Thymus (tissue), 11 donors: ENCODE measurements around the gene PTAFR. TPM values are rescaled to one million over a fixed set of nuclear protein-coding genes. Genes with fewer than 3 reads are reported as not detected.

Experiments used
- DNase-seq, 9 donors: peaks; one replicate each; pipeline ENCODE4 v3.0.0-alpha.2; 2013; ENCODE audit warnings: low spot score in 9 of 9, low read depth in 6 of 9, missing footprints in 1 of 9
- H3K27ac ChIP-seq, 2 donors: one replicate each; pipeline ENCODE4 v1.5.1; 2013; ENCODE audit warnings: control low read depth in 1 of 2, low read depth in 1 of 2, low read length in 1 of 2, mild to moderate bottlenecking in 1 of 2, moderate library complexity in 1 of 2
- H3K27me3 ChIP-seq, 2 donors: one replicate each; pipeline ENCODE4 v1.5.1; 2013; ENCODE audit warnings: low read length in 1 of 2; ENCODE audit not compliant: control insufficient read depth in 2 of 2, insufficient read depth in 1 of 2
- H3K36me3 ChIP-seq, 2 donors: one replicate each; pipeline ENCODE4 v1.5.1; 2013; ENCODE audit warnings: low read length in 1 of 2, mild to moderate bottlenecking in 1 of 2, moderate library complexity in 1 of 2; ENCODE audit not compliant: control insufficient read depth in 2 of 2, insufficient read depth in 2 of 2
- H3K4me1 ChIP-seq, 2 donors: one replicate each; pipeline ENCODE4 v1.5.1; 2013; ENCODE audit warnings: low read length in 2 of 2; ENCODE audit not compliant: control insufficient read depth in 2 of 2, insufficient read depth in 2 of 2
- H3K4me3 ChIP-seq, 2 donors: one replicate each; pipeline ENCODE4 v1.5.1; 2013; ENCODE audit warnings: low read length in 2 of 2, control low read depth in 1 of 2, mild to moderate bottlenecking in 1 of 2
- H3K9me3 ChIP-seq, 2 donors: one replicate each; pipeline ENCODE4 v1.5.1; 2013; ENCODE audit warnings: low read length in 1 of 2, mild to moderate bottlenecking in 1 of 2; ENCODE audit not compliant: control insufficient read depth in 2 of 2, insufficient read depth in 1 of 2
- WGBS: extraction: QIAGEN DNeasy Blood & Tissue Kit; methylation state at CpG from one replicate; pipeline ENCODE4 v1.1.7; 2013; 5-methylcytosine and 5-hydroxymethylcytosine counted together
- polyA plus RNA-seq: library from polyadenylated mRNA; stranded (reverse); fragments of 200-250 nt; gene quantifications from one replicate; pipeline ENCODE4 v1.2.3, GENCODE V29; 2013
- total RNA-seq: library from RNA; stranded (reverse); fragments of 120-200 nt; gene quantifications from one replicate; pipeline ENCODE4 v1.2.4, GENCODE V29; 2013
- donor health status: healthy.

The PTAFR gene
- total and polyA plus RNA-seq, 2 donors, result 3.4 to 4.9 TPM

GRCh38 chr1:28163496-28164161 is 12.9 kb downstream of the PTAFR start:
- H3K27ac ChIP-seq, result no peak overlapping the region
- H3K9me3 ChIP-seq, result no peaks in the 10 kb centered on the region
- no peak for DNase-seq
- no peak overlapping the region for H3K4me3 ChIP-seq
- no peaks in the 10 kb centered on the region for H3K36me3 ChIP-seq
- WGBS, result 93% methylated on average over 4 of the region's 4 CpGs
- peaks cover 1 to 3% of the 10 kb centered on the region in 2 donors for H3K4me1 ChIP-seq
- peaks cover 0 to 3% of the 10 kb centered on the region in 2 donors for H3K27me3 ChIP-seq

GRCh38 chr1:28162151-28162550 is 14.3 kb downstream of the PTAFR start:
- Histone ChIP-seq H3K4me3 (no peak overlapping the region), H3K36me3 (no peaks in the 10 kb centered on the region), H3K9me3 (no peaks in the 10 kb centered on the region), H3K27me3 (peaks cover 0 to 3% of the 10 kb centered on the region in 2 donors), H3K27ac (no peak overlapping the region), H3K4me1 (no peaks in the 10 kb centered on the region)
- DNase-seq, result no peak
- 96% methylated on average over 7 of the region's 7 CpGs for WGBS

GRCh38 chr1:28161751-28162150 is 14.7 kb downstream of the PTAFR start:
- Histone ChIP-seq H3K27me3 (peaks cover 0 to 3% of the 10 kb centered on the region in 2 donors), H3K36me3 (no peaks in the 10 kb centered on the region), H3K9me3 (no peaks in the 10 kb centered on the region), H3K4me3 (no peak overlapping the region), H3K27ac (no peak overlapping the region), H3K4me1 (no peaks in the 10 kb centered on the region)
- DNase-seq, result no peak
- 94% methylated on average over 3 of the region's 3 CpGs for WGBS

GRCh38 chr1:28160782-28161266 is 15.7 kb downstream of the PTAFR start:
- Histone ChIP-seq H3K9me3 (no peaks in the 10 kb centered on the region), H3K27me3 (peaks cover 0 to 3% of the 10 kb centered on the region in 2 donors), H3K36me3 (no peaks in the 10 kb centered on the region), H3K4me1 (no peaks in the 10 kb centered on the region), H3K27ac (no peak overlapping the region), H3K4me3 (no peak overlapping the region)
- WGBS, result 94% methylated on average over 5 of the region's 5 CpGs
- no peak for DNase-seq

- H3K27ac ChIP-seq, result no peak overlapping the region
- DNase-seq, result no peak
- H3K4me1 ChIP-seq, result no peaks in the 10 kb centered on the region
- 93% methylated on average over 7 of the region's 7 CpGs for WGBS
- H3K36me3 ChIP-seq, result no peaks in the 10 kb centered on the region
- H3K4me3 ChIP-seq, result no peak overlapping the region
- no peaks in the 10 kb centered on the region for H3K9me3 ChIP-seq
- H3K27me3 ChIP-seq, result peaks cover 0 to 3% of the 10 kb centered on the region in 2 donors
Measured at GRCh38 chr1:28159680-28160079, 16.8 kb downstream of the PTAFR start.

DNA sequence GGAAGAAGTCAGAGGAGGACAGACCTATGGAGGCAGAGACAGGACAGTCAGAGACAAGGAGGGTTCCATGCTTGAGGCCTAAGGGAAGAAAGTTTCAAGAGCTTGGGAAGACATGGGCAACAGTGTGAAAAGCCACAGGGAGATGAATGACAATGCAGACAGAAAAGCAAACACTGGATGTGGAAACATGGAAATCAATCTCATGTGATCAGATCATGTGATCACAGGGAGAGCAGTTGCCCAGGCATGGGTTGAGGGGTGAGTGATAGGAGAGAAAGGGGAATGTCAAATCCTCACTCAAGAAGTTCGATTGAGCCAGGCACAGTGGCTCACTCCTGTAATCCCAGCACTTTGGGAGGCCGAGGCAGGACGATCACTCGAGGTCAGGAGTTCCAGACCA is 17.2 kb downstream of the PTAFR start:
- DNase-seq, result no peak
- Histone ChIP-seq H3K4me1 (no peaks in the 10 kb centered on the region), H3K36me3 (no peaks in the 10 kb centered on the region), H3K27me3 (peaks cover 0 to 3% of the 10 kb centered on the region in 2 donors), H3K4me3 (no peak overlapping the region), H3K9me3 (no peaks in the 10 kb centered on the region), H3K27ac (no peak overlapping the region)
- 95% methylated on average over 4 of the region's 4 CpGs for WGBS

DNA sequence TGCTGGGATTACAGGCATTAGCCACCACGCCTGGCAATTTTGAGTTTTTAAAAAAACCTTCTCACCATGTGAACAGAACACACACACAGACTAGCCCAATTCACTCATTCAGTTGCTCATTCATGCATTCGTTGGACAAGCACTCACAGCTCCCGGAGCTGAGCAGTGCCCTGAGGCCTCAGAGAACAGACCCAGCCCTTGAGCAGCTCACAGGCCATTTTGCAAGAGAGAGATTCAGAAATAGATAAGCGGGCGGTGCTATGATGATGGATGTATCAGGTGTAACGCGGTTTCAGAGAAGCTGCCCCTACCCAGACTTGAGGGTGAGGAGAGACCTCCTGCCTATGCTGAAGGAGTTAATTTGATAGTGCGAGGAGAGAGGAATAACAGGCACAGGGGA is 18.6 kb downstream of the PTAFR start:
- no peak overlapping the region for H3K4me3 ChIP-seq
- no peak overlapping the region for H3K27ac ChIP-seq
- H3K9me3 ChIP-seq, result no peaks in the 10 kb centered on the region
- H3K27me3 ChIP-seq, result no peaks in the 10 kb centered on the region
- no peaks in the 10 kb centered on the region for H3K4me1 ChIP-seq
- 96% methylated on average over 8 of the region's 8 CpGs for WGBS
- no peaks in the 10 kb centered on the region for H3K36me3 ChIP-seq
- DNase-seq, result no peak

DNA sequence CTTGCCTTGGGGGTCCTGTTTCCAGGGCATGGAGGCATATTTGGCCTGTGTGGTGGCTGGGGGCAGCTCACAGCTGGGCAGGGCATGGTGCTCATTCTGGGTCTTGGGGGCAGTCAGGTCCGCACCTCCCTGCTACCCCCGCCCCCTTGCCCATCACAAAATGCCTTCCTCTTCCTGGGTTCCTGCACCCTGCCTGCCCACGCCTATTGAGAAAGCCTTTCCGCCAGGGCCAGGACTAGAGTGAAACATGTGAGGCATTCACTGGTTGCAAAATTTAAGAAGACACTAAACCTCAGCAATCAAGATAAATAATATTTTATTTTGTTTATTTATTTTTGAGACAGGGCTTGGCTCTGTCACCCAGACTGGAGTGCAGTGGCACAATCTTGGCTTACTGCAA is 19.7 kb downstream of the PTAFR start:
- Histone ChIP-seq H3K4me3 (no peak overlapping the region), H3K36me3 (no peaks in the 10 kb centered on the region), H3K27me3 (no peaks in the 10 kb centered on the region), H3K4me1 (no peaks in the 10 kb centered on the region), H3K27ac (no peak overlapping the region), H3K9me3 (no peaks in the 10 kb centered on the region)
- 95% methylated on average over 4 of the region's 4 CpGs for WGBS
- DNase-seq, result no peak

DNA sequence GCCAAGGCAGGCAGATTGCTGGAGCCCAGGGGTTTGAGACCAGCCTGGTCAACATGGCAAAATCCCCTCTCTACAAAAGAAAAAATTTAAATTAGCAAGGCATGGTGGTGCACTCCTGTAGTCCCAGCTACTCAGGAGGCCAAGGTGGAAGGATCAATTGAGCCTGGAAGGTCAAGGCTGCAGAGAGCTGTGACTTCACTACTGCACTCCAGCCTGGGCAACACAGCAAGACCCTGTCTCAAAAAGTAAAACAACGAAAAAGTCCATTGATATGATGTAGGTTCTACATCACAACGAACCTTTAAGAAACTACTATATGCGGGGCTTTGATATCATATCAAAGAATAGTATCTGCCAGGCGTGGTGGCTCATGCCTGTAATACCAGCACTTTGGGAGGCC is 20.9 kb downstream of the PTAFR start:
- 98% methylated on average over 4 of the region's 4 CpGs for WGBS
- Histone ChIP-seq H3K27ac (no peak overlapping the region), H3K36me3 (no peaks in the 10 kb centered on the region), H3K27me3 (no peaks in the 10 kb centered on the region), H3K4me3 (no peak overlapping the region), H3K4me1 (no peaks in the 10 kb centered on the region), H3K9me3 (no peaks in the 10 kb centered on the region)
- DNase-seq, result no peak
